SH-SY5Y (cell line): ENCODE data around the gene ITGA7.

ENCODE experiments used
- GATA2 ChIP-seq: IDR thresholded peaks from 2 replicates; pipeline ENCODE4 v1.6.1; 2011; ENCODE audit warnings: mild to moderate bottlenecking, low read depth, low read length
- GATA3 ChIP-seq: IDR thresholded peaks from 2 replicates; pipeline ENCODE4 v1.6.1; 2011; ENCODE audit warnings: low read depth, mild to moderate bottlenecking, low read length, moderate library complexity

GRCh38 chr12:55743406-55744339 is 36.0 kb upstream of the ITGA7 start:
- TF ChIP-seq GATA2 (no peak), GATA3 (no peak)
